ENCODE results near the gene DDX42.

- TF ChIP-seq CTCF (IDR thresholded peaks at IDR 0.05) (no peak), POLR2A (IDR thresholded peaks at IDR 0.05; ENCODE audit: low read depth) (no peak), POLR2AphosphoS5 (IDR thresholded peaks at IDR 0.05) (no peak), EP300 (IDR thresholded peaks at IDR 0.05) (no peak)
These were observed 9.3 kb upstream of the DDX42 start for GRCh38 chr17:63764716-63765115.

All from esophagus muscularis mucosa (tissue), 4 donors.